WTC11 (cell line): ENCODE measurements around the gene SNX10.

ENCODE experiments used
- CTCF ChIP-seq: fragments of 200-600 bp; IDR thresholded peaks from 2 replicates; pipeline ENCODE4 v1.8.0; 2022; ENCODE audit warnings: antibody characterized with exemption
- E2F4 ChIP-seq: sonication (generic); formaldehyde crosslinking; IDR thresholded peaks from 2 replicates; pipeline ENCODE4 v1.8.1; 2022; ENCODE audit warnings: low read depth, mild to moderate bottlenecking, moderate library complexity, missing genetic modification reagents, borderline replicate concordance
- IRF1 ChIP-seq: sonication (generic); formaldehyde crosslinking; IDR thresholded peaks from 2 replicates; pipeline ENCODE4 v1.8.0; 2023; ENCODE audit warnings: missing genetic modification reagents
- MAX ChIP-seq: sonication (generic); formaldehyde crosslinking; IDR thresholded peaks from 2 replicates; pipeline ENCODE4 v1.8.0; 2022; ENCODE audit warnings: mild to moderate bottlenecking, missing genetic modification reagents
- NR1H2 ChIP-seq: sonication (generic); formaldehyde crosslinking; IDR thresholded peaks from 2 replicates; pipeline ENCODE4 v1.9.0; 2021; ENCODE audit warnings: mild to moderate bottlenecking, moderate library complexity, missing genetic modification reagents
- RELA ChIP-seq: sonication (generic); formaldehyde crosslinking; IDR thresholded peaks from 2 replicates; pipeline ENCODE4 v1.8.1; 2022; ENCODE audit warnings: missing genetic modification reagents, mild to moderate bottlenecking, borderline replicate concordance
- TEAD4 ChIP-seq: sonication (generic); formaldehyde crosslinking; IDR thresholded peaks from 2 replicates; pipeline ENCODE4 v1.8.0; 2022; ENCODE audit warnings: mild to moderate bottlenecking, missing genetic modification reagents
- TP53 ChIP-seq: sonication (generic); formaldehyde crosslinking; IDR thresholded peaks from 2 replicates; pipeline ENCODE4 v1.8.1; 2023; ENCODE audit warnings: mild to moderate bottlenecking, missing genetic modification reagents
- USF2 ChIP-seq: sonication (generic); formaldehyde crosslinking; IDR thresholded peaks from 2 replicates; pipeline ENCODE4 v1.8.1; 2023; ENCODE audit warnings: mild to moderate bottlenecking, missing genetic modification reagents, moderate library complexity
- ZBTB43 ChIP-seq: sonication (generic); formaldehyde crosslinking; IDR thresholded peaks from 2 replicates; pipeline ENCODE4 v1.8.1; 2023; ENCODE audit warnings: mild to moderate bottlenecking, missing genetic modification reagents
- ZNF138 ChIP-seq: sonication (generic); formaldehyde crosslinking; conservative IDR thresholded peaks from 2 replicates; pipeline ENCODE4 v1.8.1; 2022; ENCODE audit warnings: mild to moderate bottlenecking, moderate library complexity, missing genetic modification reagents
- ZNF219 ChIP-seq: sonication (generic); formaldehyde crosslinking; IDR thresholded peaks from 2 replicates; pipeline ENCODE4 v1.8.0; 2023; ENCODE audit warnings: missing genetic modification reagents, mild to moderate bottlenecking, borderline replicate concordance
- ZNF396 ChIP-seq: fragments of 250-450 bp; sonication (Bioruptor Pico); IDR thresholded peaks from 2 replicates; pipeline ENCODE4 v1.8.0; 2021; ENCODE audit warnings: mild to moderate bottlenecking, moderate library complexity, borderline replicate concordance
- TF ChIP-seq, protein P1 (sequence below): sonication (generic); formaldehyde crosslinking; IDR thresholded peaks from 2 replicates; pipeline ENCODE4 v1.8.0; 2022; ENCODE audit warnings: mild to moderate bottlenecking, missing genetic modification reagents

- TF ChIP-seq CTCF = no peak
- TF ChIP-seq ZNF138 (CRISPR knock-in tag) = no peak
- TF ChIP-seq, protein P1, sequence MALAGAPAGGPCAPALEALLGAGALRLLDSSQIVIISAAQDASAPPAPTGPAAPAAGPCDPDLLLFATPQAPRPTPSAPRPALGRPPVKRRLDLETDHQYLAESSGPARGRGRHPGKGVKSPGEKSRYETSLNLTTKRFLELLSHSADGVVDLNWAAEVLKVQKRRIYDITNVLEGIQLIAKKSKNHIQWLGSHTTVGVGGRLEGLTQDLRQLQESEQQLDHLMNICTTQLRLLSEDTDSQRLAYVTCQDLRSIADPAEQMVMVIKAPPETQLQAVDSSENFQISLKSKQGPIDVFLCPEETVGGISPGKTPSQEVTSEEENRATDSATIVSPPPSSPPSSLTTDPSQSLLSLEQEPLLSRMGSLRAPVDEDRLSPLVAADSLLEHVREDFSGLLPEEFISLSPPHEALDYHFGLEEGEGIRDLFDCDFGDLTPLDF = no peak
- no peak for TF ChIP-seq ZNF219 (CRISPR knock-in tag)
- no peak for TF ChIP-seq TEAD4 (CRISPR knock-in tag)
- no peak for TF ChIP-seq IRF1 (CRISPR knock-in tag)
- TF ChIP-seq NR1H2 (CRISPR knock-in tag) = no peak
- TF ChIP-seq ZBTB43 = no peak
- TF ChIP-seq TP53 (CRISPR knock-in tag) = no peak
- TF ChIP-seq USF2 (CRISPR knock-in tag) = no peak
- TF ChIP-seq ZNF396 (CRISPR knock-in tag) = no peak
- no peak for TF ChIP-seq RELA (CRISPR knock-in tag)
- no peak for TF ChIP-seq E2F4
- TF ChIP-seq MAX = no peak
These were observed 3.4 kb downstream of the SNX10 start for GRCh38 chr7:26295015-26295414.
